ENCODE measurements around the gene EMP2. TPM values are rescaled to one million over a fixed set of nuclear protein-coding genes. Genes with fewer than 3 reads are reported as not detected.
A peak's percentile ranks its signal among the peaks of the same experiment; 100 is the strongest.

The EMP2 gene
- total RNA-seq, 1 donor from 2014 or later, result 14.6 TPM

DNA sequence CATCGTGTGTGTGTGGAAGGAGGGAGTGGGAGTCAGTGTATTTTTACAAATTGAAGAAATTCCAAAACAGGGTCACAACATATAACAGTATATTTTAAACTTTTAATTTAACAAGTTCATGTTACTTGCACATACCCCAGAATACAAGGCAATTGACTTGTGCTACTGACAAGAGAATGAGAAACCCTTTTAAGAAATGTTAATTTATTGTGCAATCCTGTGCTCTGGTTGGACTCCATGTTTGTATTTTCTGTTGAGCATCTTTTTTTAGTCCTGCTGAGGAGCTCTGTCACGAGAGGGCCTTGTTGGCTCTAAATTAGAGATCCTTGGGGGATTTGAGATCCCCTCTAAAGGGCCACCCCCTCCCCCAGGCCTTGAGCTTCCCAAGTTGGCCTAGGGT lies 1.1 kb upstream of the EMP2 start:
- TF ChIP-seq, protein P1, sequence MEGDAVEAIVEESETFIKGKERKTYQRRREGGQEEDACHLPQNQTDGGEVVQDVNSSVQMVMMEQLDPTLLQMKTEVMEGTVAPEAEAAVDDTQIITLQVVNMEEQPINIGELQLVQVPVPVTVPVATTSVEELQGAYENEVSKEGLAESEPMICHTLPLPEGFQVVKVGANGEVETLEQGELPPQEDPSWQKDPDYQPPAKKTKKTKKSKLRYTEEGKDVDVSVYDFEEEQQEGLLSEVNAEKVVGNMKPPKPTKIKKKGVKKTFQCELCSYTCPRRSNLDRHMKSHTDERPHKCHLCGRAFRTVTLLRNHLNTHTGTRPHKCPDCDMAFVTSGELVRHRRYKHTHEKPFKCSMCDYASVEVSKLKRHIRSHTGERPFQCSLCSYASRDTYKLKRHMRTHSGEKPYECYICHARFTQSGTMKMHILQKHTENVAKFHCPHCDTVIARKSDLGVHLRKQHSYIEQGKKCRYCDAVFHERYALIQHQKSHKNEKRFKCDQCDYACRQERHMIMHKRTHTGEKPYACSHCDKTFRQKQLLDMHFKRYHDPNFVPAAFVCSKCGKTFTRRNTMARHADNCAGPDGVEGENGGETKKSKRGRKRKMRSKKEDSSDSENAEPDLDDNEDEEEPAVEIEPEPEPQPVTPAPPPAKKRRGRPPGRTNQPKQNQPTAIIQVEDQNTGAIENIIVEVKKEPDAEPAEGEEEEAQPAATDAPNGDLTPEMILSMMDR (IDR thresholded peaks at IDR 0.05), result no peak
- Mint-ChIP-seq H3K36me3 (ENCODE audit: low read depth) (no peaks in the 10 kb centered on the region), H3K9me3 (ENCODE audit: low read depth) (no peaks in the 10 kb centered on the region), H3K4me1 (ENCODE audit: low read depth) (peaks cover 35% of the 10 kb centered on the region), H3K27ac (ENCODE audit: unreplicated experiment) (no peak overlapping the region), H3K27me3 (ENCODE audit: low read depth) (peaks cover 5% of the 10 kb centered on the region), H3K4me3 (ENCODE audit: unreplicated experiment) (peak overlapping the region; percentile 35)
- DNase-seq (ENCODE audit: low spot score), result no peak

DNA sequence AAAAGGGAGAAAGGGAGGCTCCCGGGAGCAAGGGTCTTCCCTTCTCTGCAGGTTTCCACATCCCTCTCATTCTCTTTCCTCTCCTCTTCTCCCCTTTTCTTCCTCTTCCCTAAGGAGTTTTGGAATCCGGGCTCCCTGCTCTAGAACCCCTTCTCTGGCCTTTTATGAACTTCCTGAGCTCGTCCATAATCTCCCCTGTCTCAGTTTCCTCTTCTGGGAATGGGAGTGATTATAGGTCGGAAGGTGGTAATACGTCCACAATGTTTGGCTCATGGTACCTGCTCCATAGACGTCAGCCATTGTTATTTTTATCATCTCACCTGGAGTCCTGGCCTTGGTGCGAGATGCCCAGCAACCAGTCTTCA lies 467 bp upstream of the EMP2 start:
- Mint-ChIP-seq H3K36me3 (ENCODE audit: low read depth) (no peaks in the 10 kb centered on the region), H3K27ac (ENCODE audit: unreplicated experiment) (no peak overlapping the region)

DNA sequence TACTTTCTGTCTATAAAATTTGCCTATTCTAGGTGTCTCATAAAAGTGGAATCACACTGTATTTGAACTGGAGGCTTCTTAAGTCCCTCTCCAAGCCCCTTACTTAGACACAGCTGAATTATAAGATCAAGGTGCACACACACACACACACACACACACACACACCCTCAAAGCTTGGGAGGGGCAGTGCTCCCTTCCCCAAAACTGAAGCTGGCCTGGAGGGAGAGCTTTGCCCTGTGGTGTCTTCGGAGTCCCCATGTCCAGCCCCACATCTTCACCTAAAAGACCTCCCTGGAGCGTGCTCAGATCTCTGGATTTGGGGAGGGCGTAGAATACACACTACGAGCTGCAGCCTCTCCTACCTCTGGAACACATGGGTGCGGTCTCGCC lies 828 bp downstream of the EMP2 start:
- DNase-seq (ENCODE audit: low spot score), result no peak
- TF ChIP-seq, protein P1 (IDR thresholded peaks at IDR 0.05), result no peak
- Mint-ChIP-seq H3K27ac (ENCODE audit: unreplicated experiment) (no peak overlapping the region), H3K27me3 (ENCODE audit: low read depth) (peaks cover 5% of the 10 kb centered on the region), H3K9me3 (ENCODE audit: low read depth) (no peaks in the 10 kb centered on the region), H3K36me3 (ENCODE audit: low read depth) (no peaks in the 10 kb centered on the region), H3K4me3 (ENCODE audit: unreplicated experiment) (peak overlapping the region; percentile 71), H3K4me1 (ENCODE audit: low read depth) (peaks cover 33% of the 10 kb centered on the region)

More for the DNA sequence above, 467 bp upstream of the EMP2 start:
- Mint-ChIP-seq H3K4me1 (ENCODE audit: low read depth) (peaks cover 37% of the 10 kb centered on the region), H3K4me3 (ENCODE audit: unreplicated experiment) (peak overlapping the region; percentile 72), H3K9me3 (ENCODE audit: low read depth) (no peaks in the 10 kb centered on the region), H3K27me3 (ENCODE audit: low read depth) (peaks cover 5% of the 10 kb centered on the region)
- no peak for DNase-seq (ENCODE audit: low spot score)
- TF ChIP-seq, protein P1 (IDR thresholded peaks at IDR 0.05), result no peak

DNA sequence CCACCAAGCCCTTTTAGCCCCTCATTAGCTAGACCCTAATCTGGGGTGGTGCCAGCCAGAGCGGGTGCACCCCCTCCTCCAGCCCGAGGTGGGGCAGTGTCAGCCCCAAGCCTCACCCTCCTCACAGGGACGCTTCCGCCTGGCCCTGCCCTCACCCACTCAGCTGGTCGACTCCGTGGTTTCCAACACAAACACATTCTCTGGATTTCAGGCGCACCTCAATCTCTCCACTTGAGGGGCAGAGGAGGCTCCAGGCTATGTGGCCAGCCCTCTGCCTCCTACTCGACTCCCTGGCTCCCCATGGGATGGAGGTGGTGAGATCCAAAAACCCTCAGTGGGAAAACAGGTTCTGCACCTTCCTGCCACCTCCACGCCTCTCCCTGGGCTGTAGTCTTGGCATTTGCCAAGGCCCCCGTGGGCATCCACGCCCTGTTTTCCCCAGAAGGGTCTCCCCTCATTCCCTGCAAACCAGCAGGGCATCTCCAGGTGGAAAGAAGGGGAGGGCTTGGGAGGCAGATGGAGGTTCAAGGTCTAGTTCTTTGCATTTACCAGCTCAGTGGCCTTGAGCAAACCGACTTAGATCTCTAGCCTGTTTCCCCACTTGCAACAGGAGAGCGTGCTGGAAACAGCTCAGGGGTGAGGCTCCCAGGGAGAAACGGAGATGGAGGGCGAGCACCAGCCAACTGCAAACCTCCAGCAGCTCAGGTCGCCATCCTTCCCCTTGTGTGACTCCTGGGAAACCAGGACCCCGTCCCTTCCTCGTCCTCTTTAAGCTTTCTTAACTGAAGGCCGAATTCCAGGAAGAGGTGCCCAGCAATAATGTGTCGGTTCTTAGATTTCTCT lies 1.7 kb downstream of the EMP2 start:
- no peak for DNase-seq (ENCODE audit: low spot score)
- H3K4me1 Mint-ChIP-seq (ENCODE audit: low read depth), result peaks cover 33% of the 10 kb centered on the region
- TF ChIP-seq, protein P1 (IDR thresholded peaks at IDR 0.05), result no peak
- H3K36me3 Mint-ChIP-seq (ENCODE audit: low read depth), result no peaks in the 10 kb centered on the region
- peaks cover 5% of the 10 kb centered on the region for H3K27me3 Mint-ChIP-seq (ENCODE audit: low read depth)
- H3K4me3 Mint-ChIP-seq (ENCODE audit: unreplicated experiment), result peak overlapping the region; percentile 71
- H3K9me3 Mint-ChIP-seq (ENCODE audit: low read depth), result no peaks in the 10 kb centered on the region
- H3K27ac Mint-ChIP-seq (ENCODE audit: unreplicated experiment), result no peak overlapping the region

DNA sequence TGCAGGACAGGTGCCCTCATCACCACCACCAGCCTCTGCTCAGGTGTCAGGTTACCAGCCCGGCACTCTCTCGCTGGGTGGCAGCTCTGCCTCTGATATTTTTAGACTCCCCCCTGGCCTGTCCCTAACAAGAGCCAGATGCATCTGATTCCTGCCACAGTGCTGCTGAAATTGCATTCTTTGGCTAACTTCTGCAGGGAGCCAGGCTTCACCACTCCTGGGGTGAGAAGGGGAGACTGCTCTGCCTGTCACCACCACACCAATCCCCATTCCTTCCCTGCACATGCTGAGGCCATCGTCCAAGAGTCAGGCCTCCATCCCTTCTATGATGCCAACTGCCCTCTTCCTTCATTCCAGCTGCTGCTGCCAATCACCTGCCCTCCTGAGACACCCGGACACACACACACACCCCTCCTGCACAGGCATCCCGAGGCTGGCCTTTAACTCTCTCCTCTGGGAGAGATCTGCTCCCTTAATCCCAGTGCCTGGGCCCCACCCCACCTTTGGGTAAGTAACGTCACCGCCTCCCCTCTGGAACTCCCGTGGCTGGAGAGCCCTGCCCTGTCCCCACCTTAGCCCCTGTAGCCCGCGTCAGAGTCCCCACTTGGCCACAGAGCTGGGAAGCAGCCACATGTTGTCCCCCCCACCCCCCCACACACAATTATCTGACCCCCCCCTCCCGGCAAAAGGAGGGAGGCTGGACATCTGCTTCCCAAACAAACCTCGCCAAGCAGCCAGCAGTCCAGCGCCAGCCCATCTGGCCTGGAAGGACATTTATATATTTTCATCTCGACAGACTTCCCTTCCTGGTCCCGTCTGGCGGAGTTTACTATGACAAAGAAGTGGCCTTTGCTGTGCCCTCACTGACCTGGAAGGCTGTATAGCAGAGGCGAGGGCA lies 2.8 kb downstream of the EMP2 start:
- Mint-ChIP-seq H3K9me3 (ENCODE audit: low read depth) (no peaks in the 10 kb centered on the region), H3K4me1 (ENCODE audit: low read depth) (peaks cover 33% of the 10 kb centered on the region), H3K36me3 (ENCODE audit: low read depth) (no peaks in the 10 kb centered on the region), H3K4me3 (ENCODE audit: unreplicated experiment) (peak overlapping the region; percentile 10), H3K27me3 (ENCODE audit: low read depth) (peaks cover 2% of the 10 kb centered on the region), H3K27ac (ENCODE audit: unreplicated experiment) (no peak overlapping the region)
- TF ChIP-seq, protein P1 (IDR thresholded peaks at IDR 0.05), result no peak
- DNase-seq (ENCODE audit: low spot score), result no peak
